ENCODE measurements around the gene LCN6. TPM values are rescaled to one million over a fixed set of nuclear protein-coding genes. Genes with fewer than 3 reads are reported as not detected.

Gene LCN6
- total and polyA plus RNA-seq, 7 donors, result 1.2 to 19.1 (median 5.9) TPM

GRCh38 chr9:136697821-136698526 lies 50.4 kb downstream of the LCN6 start:
- H3K27ac ChIP-seq, result no peak overlapping the region
- peaks cover 0 to 40% (median 25%) of the 10 kb centered on the region in 4 donors for H3K4me1 ChIP-seq
- no peaks in the 10 kb centered on the region for H3K36me3 ChIP-seq
- no peaks in the 10 kb centered on the region for H3K9me3 ChIP-seq
- H3K27me3 ChIP-seq, result no peaks in the 10 kb centered on the region
- intact Hi-C loops (cut with DNase I), result no loop called here
- 14 to 52% methylated on average over 20 of the region's 20 CpGs for WGBS, 2 donors
- TF ChIP-seq CTCF (IDR thresholded peaks at IDR 0.05), result no peak
- TF ChIP-seq EP300 (IDR thresholded peaks at IDR 0.05), result no peak
- no peak for TF ChIP-seq POLR2AphosphoS5 (IDR thresholded peaks at IDR 0.05)
- no peak for TF ChIP-seq POLR2A (IDR thresholded peaks at IDR 0.05)
- H3K4me3 ChIP-seq, result no peak overlapping the region
- no peak for DNase-seq

DNA sequence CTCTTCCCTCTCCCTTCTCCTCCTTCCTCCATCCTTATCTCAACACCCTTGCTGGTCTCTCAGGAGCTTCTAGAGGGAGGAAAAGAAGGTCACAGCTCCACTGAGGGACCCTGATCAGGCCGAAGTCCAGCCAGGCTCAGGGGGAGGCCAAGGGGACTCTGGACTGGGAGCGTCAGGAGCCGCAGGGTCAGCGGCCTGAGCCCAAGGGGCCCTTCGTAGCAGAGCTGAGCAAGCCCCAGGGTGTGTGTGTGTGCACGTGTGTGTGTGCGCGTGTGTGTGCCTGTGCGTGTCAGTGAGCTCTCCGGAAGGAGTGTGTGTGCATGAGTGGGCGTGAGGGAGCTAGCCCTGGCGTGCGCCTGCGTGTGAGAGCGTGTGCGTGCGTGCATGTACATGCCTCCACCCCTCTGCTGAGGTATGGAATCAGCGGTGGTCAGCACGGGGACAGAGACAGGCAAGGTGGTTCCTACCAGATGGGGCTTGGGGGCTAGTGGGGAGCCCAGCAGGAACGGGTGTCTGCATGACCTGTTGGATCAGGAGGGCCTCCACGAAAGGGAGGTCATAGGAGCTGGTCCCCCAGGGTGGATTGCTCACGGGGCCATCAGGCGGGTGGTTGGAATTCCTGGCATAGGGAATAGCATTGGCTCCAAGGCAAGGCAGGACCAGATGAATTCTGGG lies 51.0 kb downstream of the LCN6 start:
- TF ChIP-seq POLR2AphosphoS5 (IDR thresholded peaks at IDR 0.05), result no peak
- TF ChIP-seq CTCF (IDR thresholded peaks at IDR 0.05), result no peak
- TF ChIP-seq EP300 (IDR thresholded peaks at IDR 0.05), result no peak
- no peak for TF ChIP-seq POLR2A (IDR thresholded peaks at IDR 0.05)
- 19 to 68% methylated on average over 23 of the region's 23 CpGs for WGBS, 2 donors
- Histone ChIP-seq H3K36me3 (no peaks in the 10 kb centered on the region), H3K4me3 (no peak overlapping the region), H3K27me3 (no peaks in the 10 kb centered on the region), H3K4me1 (peaks cover 0 to 40% (median 25%) of the 10 kb centered on the region in 4 donors), H3K27ac (no peak overlapping the region), H3K9me3 (no peaks in the 10 kb centered on the region)
- intact Hi-C loops (cut with DNase I), result no loop called here
- no peak for DNase-seq

DNA sequence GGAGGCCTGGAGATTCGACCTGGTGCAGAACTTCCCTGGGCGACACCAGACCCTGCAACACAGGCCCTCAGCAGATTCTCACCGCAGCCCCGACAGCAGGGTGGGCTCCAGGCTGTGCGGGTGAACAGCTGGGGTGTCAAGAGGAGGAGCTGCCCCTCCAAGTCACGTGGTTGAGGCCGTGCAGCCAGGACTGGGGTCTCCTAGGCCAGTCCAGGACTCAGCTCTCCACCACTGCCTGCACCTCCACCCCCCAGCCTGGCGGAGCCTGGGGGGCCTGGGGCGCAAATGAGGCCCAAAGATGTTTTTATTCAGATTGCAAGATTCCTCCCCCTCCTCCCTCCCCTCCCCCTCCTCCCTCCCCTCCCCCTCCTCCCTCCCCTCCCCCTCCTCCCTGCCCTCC lies 51.8 kb downstream of the LCN6 start:
- 69 to 77% methylated on average over 9 of the region's 9 CpGs for WGBS, 2 donors
- no peaks in the 10 kb centered on the region for H3K9me3 ChIP-seq
- H3K27me3 ChIP-seq, result no peaks in the 10 kb centered on the region
- intact Hi-C loops (cut with DNase I), result no loop called here
- TF ChIP-seq POLR2AphosphoS5 (IDR thresholded peaks at IDR 0.05) (no peak), EP300 (IDR thresholded peaks at IDR 0.05) (no peak), POLR2A (IDR thresholded peaks at IDR 0.05) (no peak), CTCF (IDR thresholded peaks at IDR 0.05) (no peak)
- no peak for DNase-seq
- H3K4me3 ChIP-seq, result no peak overlapping the region
- peaks cover 0 to 43% (median 26%) of the 10 kb centered on the region in 4 donors for H3K4me1 ChIP-seq
- H3K36me3 ChIP-seq, result no peaks in the 10 kb centered on the region
- H3K27ac ChIP-seq, result no peak overlapping the region

DNA sequence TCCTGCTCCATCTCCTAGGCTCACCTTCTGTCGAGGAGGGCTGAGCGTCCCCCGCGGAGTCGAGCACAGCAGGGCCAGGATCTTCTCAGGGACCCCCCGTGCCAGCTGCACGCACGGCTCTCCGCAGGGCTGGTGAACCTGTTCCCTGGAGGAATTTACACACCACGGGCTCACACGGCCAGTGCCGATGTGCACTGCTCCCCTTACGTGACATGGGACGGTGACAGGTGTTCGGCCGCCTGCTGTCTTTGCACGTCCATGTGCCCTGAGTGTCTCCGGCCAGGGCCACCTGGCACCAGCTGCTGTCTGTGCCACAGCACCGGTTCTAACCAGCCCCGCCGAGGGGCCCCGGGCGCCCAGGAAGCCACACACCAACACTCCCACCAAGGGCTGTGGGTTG lies 52.4 kb downstream of the LCN6 start:
- Histone ChIP-seq H3K4me1 (peaks cover 0 to 45% (median 28%) of the 10 kb centered on the region in 4 donors), H3K9me3 (no peaks in the 10 kb centered on the region), H3K4me3 (no peak overlapping the region), H3K27ac (peak overlapping the region in 1 of 4 donors; percentile 14), H3K27me3 (no peaks in the 10 kb centered on the region), H3K36me3 (no peaks in the 10 kb centered on the region)
- no peak for TF ChIP-seq CTCF (IDR thresholded peaks at IDR 0.05)
- TF ChIP-seq POLR2AphosphoS5 (IDR thresholded peaks at IDR 0.05), result no peak
- no peak for TF ChIP-seq POLR2A (IDR thresholded peaks at IDR 0.05)
- no peak for TF ChIP-seq EP300 (IDR thresholded peaks at IDR 0.05)
- WGBS, 2 donors, result 56 to 64% methylated on average over 23 of the region's 23 CpGs
- DNase-seq, result no peak
- intact Hi-C loops (cut with DNase I), result no loop called here
